MCF 10A (cell line): ENCODE results near the gene DPYD. TPM values are rescaled to one million over a fixed set of nuclear protein-coding genes. Genes with fewer than 3 reads are reported as not detected.

Source experiments
- BruUV-seq: library from RNA; stranded (reverse); fragments of 400-500 nt; replicated peaks from 2 replicates; lab custom pipeline; 2021; lab: Mats Ljungman, UMichigan
- CTCF ChIA-PET: fragments of 300-600 bp; sonication (Branson Sonifier 250); formaldehyde crosslinking; extraction: SDS; loops from one replicate; lab custom pipeline; 2021; ENCODE audit warnings: antibody characterized with exemption, inconsistent platforms; lab: Yijun Ruan, JAX
- POLR2A ChIA-PET: fragments of 300-600, 350-650 bp; sonication (Branson Sonifier 250); formaldehyde crosslinking; extraction: SDS; loops from one replicate; lab custom pipeline; 2020; ENCODE audit warnings: antibody characterized with exemption, inconsistent platforms; lab: Yijun Ruan, JAX
- DNase-seq: peaks from one replicate; pipeline ENCODE4 v3.0.0-alpha.2; 2018; ENCODE audit not compliant: unreplicated experiment
- H3K27ac Mint-ChIP-seq: one replicate; pipeline ENCODE4 v1.8.0; 2022; ENCODE audit warnings: mild to moderate bottlenecking, low read depth, mixed read lengths; ENCODE audit not compliant: unreplicated experiment
- H3K27me3 Mint-ChIP-seq: one replicate; pipeline ENCODE4 v1.8.0; 2022; ENCODE audit warnings: mixed read lengths; ENCODE audit not compliant: insufficient read depth, unreplicated experiment
- H3K36me3 Mint-ChIP-seq: one replicate; pipeline ENCODE4 v1.8.0; 2022; ENCODE audit warnings: mild to moderate bottlenecking, moderate library complexity, mixed read lengths; ENCODE audit not compliant: insufficient read depth, unreplicated experiment
- H3K4me1 Mint-ChIP-seq: one replicate; pipeline ENCODE4 v1.8.0; 2022; ENCODE audit warnings: mixed read lengths; ENCODE audit not compliant: insufficient read depth, unreplicated experiment
- H3K4me3 Mint-ChIP-seq: one replicate; pipeline ENCODE4 v1.8.0; 2022; ENCODE audit warnings: mild to moderate bottlenecking, moderate library complexity, mixed read lengths; ENCODE audit not compliant: unreplicated experiment
- H3K9me3 Mint-ChIP-seq: one replicate; pipeline ENCODE4 v1.8.0; 2022; ENCODE audit warnings: mixed read lengths; ENCODE audit not compliant: unreplicated experiment
- CTCF ChIP-seq: fragments of 200-600 bp; IDR thresholded peaks from one replicate; pipeline ENCODE4 v1.8.0; 2022; ENCODE audit warnings: antibody characterized with exemption, mild to moderate bottlenecking; ENCODE audit not compliant: unreplicated experiment
- intact Hi-C: fragments of 100-400 bp; cut with micrococcal nuclease; formaldehyde crosslinking; loops from 2 replicates; pipeline ENCODE4 v1.14.1; 2022
- total RNA-seq: library from RNA; stranded (reverse); gene quantifications from 2 replicates; pipeline ENCODE4 v1.2.3, GENCODE V29; 2022

DPYD gene
- total RNA-seq, 1 experiment from 2014 or later, result 48.2 TPM

DNA sequence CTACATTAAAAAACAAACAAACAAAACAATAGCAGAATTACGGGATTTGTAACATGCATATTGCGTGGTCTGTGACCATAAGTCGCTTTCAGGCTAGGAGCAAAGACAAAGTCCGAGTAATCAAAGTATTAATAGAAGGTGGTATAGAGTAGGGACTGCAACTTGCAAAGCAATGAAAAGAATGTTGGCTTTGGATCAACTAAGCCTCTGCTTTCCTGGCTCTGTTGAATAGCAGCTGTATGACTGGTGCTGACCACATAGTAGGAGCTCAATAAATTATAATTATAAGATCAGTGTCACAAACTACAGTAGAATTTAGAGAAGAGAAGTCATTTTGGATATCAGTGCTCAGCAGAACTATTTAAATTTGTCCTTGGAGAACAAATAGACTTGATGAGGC lies 586.4 kb downstream of the DPYD start:
- Mint-ChIP-seq H3K4me1 (no peaks in the 10 kb centered on the region), H3K4me3 (no peak overlapping the region), H3K27me3 (no peaks in the 10 kb centered on the region), H3K9me3 (no peaks in the 10 kb centered on the region), H3K36me3 (peaks cover 6% of the 10 kb centered on the region), H3K27ac (no peak overlapping the region)
- TF ChIP-seq CTCF, result no peak
- no TSS peak for BruUV-seq
- POLR2A ChIA-PET, result no interaction called here
- no peak for DNase-seq
- intact Hi-C loops, result no loop called here
- CTCF ChIA-PET, result interaction anchor here (0.6 kb wide), 1 partner anchor 53 kb away, joined by 4 read pairs; no protein-coding TSS in a partner anchor

GRCh38 chr1:97332716-97333115 lies 588.1 kb downstream of the DPYD start:
- peaks cover 6% of the 10 kb centered on the region for H3K36me3 Mint-ChIP-seq
- H3K4me3 Mint-ChIP-seq, result no peak overlapping the region
- no peaks in the 10 kb centered on the region for H3K9me3 Mint-ChIP-seq
- no peak for DNase-seq
- no peak overlapping the region for H3K27ac Mint-ChIP-seq
- BruUV-seq, result no TSS peak
- ChIA-PET POLR2A (no interaction called here), CTCF (interaction anchor here (0.7 kb wide), 1 partner anchor 51 kb away, joined by 5 read pairs; no protein-coding TSS in a partner anchor)
- H3K27me3 Mint-ChIP-seq, result no peaks in the 10 kb centered on the region
- no peak for TF ChIP-seq CTCF
- intact Hi-C loops, result no loop called here
- H3K4me1 Mint-ChIP-seq, result no peaks in the 10 kb centered on the region

- ChIA-PET CTCF (no interaction called here), POLR2A (interaction anchor here (0.8 to 0.9 kb wide), 2 partner anchors 12 to 44 kb away, joined by 3 read pairs; no protein-coding TSS in a partner anchor)
- H3K4me3 Mint-ChIP-seq, result no peak overlapping the region
- DNase-seq, result no peak
- no peak overlapping the region for H3K27ac Mint-ChIP-seq
- peaks cover 6% of the 10 kb centered on the region for H3K36me3 Mint-ChIP-seq
- H3K27me3 Mint-ChIP-seq, result no peaks in the 10 kb centered on the region
- no TSS peak for BruUV-seq
- no peaks in the 10 kb centered on the region for H3K4me1 Mint-ChIP-seq
- H3K9me3 Mint-ChIP-seq, result no peaks in the 10 kb centered on the region
- TF ChIP-seq CTCF, result no peak
- intact Hi-C loops, result no loop called here
Observed at GRCh38 chr1:97331165-97331564, 589.7 kb downstream of the DPYD start.

DNA sequence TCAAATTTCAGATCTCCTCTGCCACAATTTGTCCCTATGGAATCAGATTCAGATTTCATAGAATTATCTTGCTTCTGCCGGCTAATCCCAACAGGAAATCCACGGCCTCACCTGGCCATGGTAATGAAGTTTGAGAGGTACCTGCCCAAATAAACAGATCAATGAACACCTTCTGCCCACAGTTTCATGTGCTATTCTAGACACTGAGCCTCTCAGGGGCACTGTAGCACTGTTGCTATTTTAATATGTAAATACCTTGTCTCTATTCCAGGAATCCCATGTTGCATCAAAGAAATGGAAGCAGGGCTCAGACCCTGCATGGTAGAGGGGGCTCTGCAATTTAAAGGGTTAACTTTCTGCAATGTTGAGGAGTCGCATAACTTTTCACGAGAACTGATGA lies 606.1 kb downstream of the DPYD start:
- no peaks in the 10 kb centered on the region for H3K9me3 Mint-ChIP-seq
- no peak overlapping the region for H3K4me3 Mint-ChIP-seq
- DNase-seq, result no peak
- H3K36me3 Mint-ChIP-seq, result no peaks in the 10 kb centered on the region
- H3K27ac Mint-ChIP-seq, result no peak overlapping the region
- TF ChIP-seq CTCF, result no peak
- CTCF ChIA-PET, result interaction anchor here (0.8 kb wide), 1 partner anchor 14 kb away, joined by 3 read pairs; no protein-coding TSS in a partner anchor
- no peaks in the 10 kb centered on the region for H3K27me3 Mint-ChIP-seq
- intact Hi-C loops, result no loop called here
- H3K4me1 Mint-ChIP-seq, result no peaks in the 10 kb centered on the region
- POLR2A ChIA-PET, result no interaction called here
- no TSS peak for BruUV-seq
